Neural crest cell (in vitro differentiated cells): ENCODE results near the gene PLD6. TPM values are rescaled to one million over a fixed set of nuclear protein-coding genes. Genes with fewer than 3 reads are reported as not detected.
A peak's percentile ranks its signal among the peaks of the same experiment; 100 is the strongest.

ENCODE experiments used
- DNase-seq: peaks from one replicate; pipeline ENCODE4 v3.0.0; 2021; ENCODE audit warnings: low read depth, mixed read lengths, low spot score
- H3K27ac Mint-ChIP-seq: one replicate; pipeline ENCODE4 v1.8.0; 2021; ENCODE audit warnings: mild to moderate bottlenecking, mixed read lengths; ENCODE audit not compliant: unreplicated experiment
- H3K27me3 Mint-ChIP-seq: 2 replicates; pipeline ENCODE4 v1.8.0; 2021; ENCODE audit warnings: low read depth, mild to moderate bottlenecking, mixed read lengths
- H3K36me3 Mint-ChIP-seq: 2 replicates; pipeline ENCODE4 v1.8.0; 2021; ENCODE audit warnings: low read depth, mild to moderate bottlenecking, mixed read lengths
- H3K4me1 Mint-ChIP-seq: 2 replicates; pipeline ENCODE4 v1.8.0; 2021; ENCODE audit warnings: mixed read lengths
- H3K4me3 Mint-ChIP-seq: one replicate; pipeline ENCODE4 v1.8.0; 2021; ENCODE audit warnings: mild to moderate bottlenecking, mixed read lengths
- H3K9me3 Mint-ChIP-seq: 2 replicates; pipeline ENCODE4 v1.8.0; 2021; ENCODE audit warnings: mixed read lengths
- total RNA-seq: library from RNA; stranded (reverse); gene quantifications from 2 replicates; pipeline ENCODE4 v1.2.1, GENCODE V29; 2021
- TF ChIP-seq, protein P1 (sequence below): fragments of 200-600 bp; sonication (generic); conservative IDR thresholded peaks from 2 replicates; pipeline ENCODE4 v1.5.0; 2021; ENCODE audit warnings: antibody characterized with exemption, mild to moderate bottlenecking

PLD6 gene
- total RNA-seq, 1 donor from 2014 or later: 0.23 TPM

- peak overlapping the region; percentile 53 for H3K27ac Mint-ChIP-seq
- no peaks in the 10 kb centered on the region for H3K27me3 Mint-ChIP-seq
- peaks cover 5% of the 10 kb centered on the region for H3K4me1 Mint-ChIP-seq
- H3K9me3 Mint-ChIP-seq: no peaks in the 10 kb centered on the region
- TF ChIP-seq, protein P1, sequence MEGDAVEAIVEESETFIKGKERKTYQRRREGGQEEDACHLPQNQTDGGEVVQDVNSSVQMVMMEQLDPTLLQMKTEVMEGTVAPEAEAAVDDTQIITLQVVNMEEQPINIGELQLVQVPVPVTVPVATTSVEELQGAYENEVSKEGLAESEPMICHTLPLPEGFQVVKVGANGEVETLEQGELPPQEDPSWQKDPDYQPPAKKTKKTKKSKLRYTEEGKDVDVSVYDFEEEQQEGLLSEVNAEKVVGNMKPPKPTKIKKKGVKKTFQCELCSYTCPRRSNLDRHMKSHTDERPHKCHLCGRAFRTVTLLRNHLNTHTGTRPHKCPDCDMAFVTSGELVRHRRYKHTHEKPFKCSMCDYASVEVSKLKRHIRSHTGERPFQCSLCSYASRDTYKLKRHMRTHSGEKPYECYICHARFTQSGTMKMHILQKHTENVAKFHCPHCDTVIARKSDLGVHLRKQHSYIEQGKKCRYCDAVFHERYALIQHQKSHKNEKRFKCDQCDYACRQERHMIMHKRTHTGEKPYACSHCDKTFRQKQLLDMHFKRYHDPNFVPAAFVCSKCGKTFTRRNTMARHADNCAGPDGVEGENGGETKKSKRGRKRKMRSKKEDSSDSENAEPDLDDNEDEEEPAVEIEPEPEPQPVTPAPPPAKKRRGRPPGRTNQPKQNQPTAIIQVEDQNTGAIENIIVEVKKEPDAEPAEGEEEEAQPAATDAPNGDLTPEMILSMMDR: no peak
- H3K4me3 Mint-ChIP-seq: peak overlapping the region; percentile 13
- H3K36me3 Mint-ChIP-seq: peaks cover 6% of the 10 kb centered on the region
- DNase-seq: no peak
Observed at GRCh38 chr17:17243163-17243562, 37.0 kb upstream of the PLD6 start.

- H3K27ac Mint-ChIP-seq: peak overlapping the region; percentile 83
- no peaks in the 10 kb centered on the region for H3K27me3 Mint-ChIP-seq
- TF ChIP-seq, protein P1: no peak
- H3K36me3 Mint-ChIP-seq: peaks cover 3% of the 10 kb centered on the region
- peaks cover 10% of the 10 kb centered on the region for H3K4me1 Mint-ChIP-seq
- H3K9me3 Mint-ChIP-seq: no peaks in the 10 kb centered on the region
- no peak for DNase-seq
- H3K4me3 Mint-ChIP-seq: peak overlapping the region; percentile 26
Observed at GRCh38 chr17:17242246-17242645, 36.1 kb upstream of the PLD6 start.

DNA sequence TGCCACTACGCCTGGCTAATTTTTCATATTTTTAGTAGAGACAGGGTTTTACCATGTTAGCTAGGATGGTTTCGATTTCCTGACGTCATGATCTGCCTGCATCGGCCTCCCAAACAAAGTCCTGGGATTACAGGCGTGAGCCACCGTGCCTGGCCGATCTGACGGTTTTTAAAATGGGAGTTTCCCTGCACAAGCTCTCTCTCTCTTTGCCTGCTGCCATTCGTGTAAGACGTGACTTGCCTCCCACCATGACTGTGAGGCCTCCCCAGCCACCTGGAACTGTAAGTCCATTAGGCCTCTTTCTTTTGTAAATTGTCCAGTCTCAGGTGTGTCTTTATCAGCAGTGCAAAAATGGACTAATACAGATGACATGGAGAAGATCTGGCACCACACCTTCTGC lies 35.5 kb upstream of the PLD6 start:
- Mint-ChIP-seq H3K27ac (no peak overlapping the region), H3K36me3 (no peaks in the 10 kb centered on the region), H3K27me3 (no peaks in the 10 kb centered on the region), H3K9me3 (no peaks in the 10 kb centered on the region), H3K4me1 (peaks cover 12% of the 10 kb centered on the region), H3K4me3 (peak overlapping the region; percentile 26)
- TF ChIP-seq, protein P1: no peak
- DNase-seq: no peak

- Mint-ChIP-seq H3K27me3 (no peaks in the 10 kb centered on the region), H3K36me3 (no peaks in the 10 kb centered on the region), H3K4me1 (peaks cover 29% of the 10 kb centered on the region), H3K4me3 (peak overlapping the region; percentile 94), H3K9me3 (no peaks in the 10 kb centered on the region), H3K27ac (no peak overlapping the region)
- TF ChIP-seq, protein P1: no peak
- no peak for DNase-seq
Observed at GRCh38 chr17:17239832-17240231, 33.7 kb upstream of the PLD6 start.

DNA sequence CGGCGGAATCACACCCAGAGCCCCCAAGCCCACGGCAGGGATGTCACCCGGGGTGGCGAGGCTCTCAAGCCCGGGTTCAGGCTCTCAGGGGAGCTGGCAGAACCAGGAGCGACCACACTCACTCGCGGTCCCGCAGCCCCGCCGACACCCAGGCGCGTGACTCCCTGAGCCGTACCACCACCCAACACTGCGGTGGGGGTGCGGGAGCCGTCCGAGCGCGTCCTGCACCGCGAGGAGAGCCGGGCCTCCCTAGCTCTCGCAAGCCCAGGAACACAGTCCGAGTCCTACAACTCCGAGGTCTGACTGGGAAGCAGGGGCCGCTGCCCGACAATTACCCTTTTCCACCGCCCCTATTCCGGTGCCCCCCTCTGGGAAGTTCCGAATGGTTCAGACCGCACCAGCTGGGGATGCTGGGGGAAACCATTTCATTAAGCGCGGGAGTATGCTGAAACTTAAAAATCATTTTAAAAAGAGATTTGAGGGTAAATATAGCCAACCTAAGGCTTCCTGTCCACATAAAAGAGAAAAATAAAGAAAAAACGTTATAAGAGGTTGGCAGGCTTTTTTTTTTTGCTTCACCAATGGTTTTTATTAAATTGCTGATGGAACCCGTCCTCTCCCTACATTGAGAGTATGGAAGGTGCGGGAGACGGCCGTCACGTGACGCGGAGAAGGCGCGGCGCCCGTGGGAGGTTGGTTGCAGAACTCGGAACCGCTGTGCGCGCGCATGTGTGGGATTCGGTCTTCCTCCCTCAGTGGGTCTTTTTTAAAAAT lies 31.1 kb upstream of the PLD6 start, which contains the start of gene FLCN:
FLCN (minus strand) TSS at position 143 of the 774 bp plus-strand sequence. CDS start 9,031 bp downstream, outside the sequence.
- TF ChIP-seq, protein P1: no peak
- peak within 1 kb of the TSS; percentile 94 for H3K4me3 Mint-ChIP-seq

More for the DNA sequence above, 31.1 kb upstream of the PLD6 start, which contains the start of gene FLCN:
- peaks cover 29% of the 10 kb centered on the region for H3K4me1 Mint-ChIP-seq
- no peaks in the 10 kb centered on the region for H3K27me3 Mint-ChIP-seq
- H3K9me3 Mint-ChIP-seq: no peaks in the 10 kb centered on the region
- H3K36me3 Mint-ChIP-seq: no peaks in the 10 kb centered on the region
- DNase-seq: peak; percentile 75
- H3K27ac Mint-ChIP-seq: peak within 1 kb of the TSS; percentile 99
